Measurements from ENCODE around the gene POLN.

POLN gene

DNA sequence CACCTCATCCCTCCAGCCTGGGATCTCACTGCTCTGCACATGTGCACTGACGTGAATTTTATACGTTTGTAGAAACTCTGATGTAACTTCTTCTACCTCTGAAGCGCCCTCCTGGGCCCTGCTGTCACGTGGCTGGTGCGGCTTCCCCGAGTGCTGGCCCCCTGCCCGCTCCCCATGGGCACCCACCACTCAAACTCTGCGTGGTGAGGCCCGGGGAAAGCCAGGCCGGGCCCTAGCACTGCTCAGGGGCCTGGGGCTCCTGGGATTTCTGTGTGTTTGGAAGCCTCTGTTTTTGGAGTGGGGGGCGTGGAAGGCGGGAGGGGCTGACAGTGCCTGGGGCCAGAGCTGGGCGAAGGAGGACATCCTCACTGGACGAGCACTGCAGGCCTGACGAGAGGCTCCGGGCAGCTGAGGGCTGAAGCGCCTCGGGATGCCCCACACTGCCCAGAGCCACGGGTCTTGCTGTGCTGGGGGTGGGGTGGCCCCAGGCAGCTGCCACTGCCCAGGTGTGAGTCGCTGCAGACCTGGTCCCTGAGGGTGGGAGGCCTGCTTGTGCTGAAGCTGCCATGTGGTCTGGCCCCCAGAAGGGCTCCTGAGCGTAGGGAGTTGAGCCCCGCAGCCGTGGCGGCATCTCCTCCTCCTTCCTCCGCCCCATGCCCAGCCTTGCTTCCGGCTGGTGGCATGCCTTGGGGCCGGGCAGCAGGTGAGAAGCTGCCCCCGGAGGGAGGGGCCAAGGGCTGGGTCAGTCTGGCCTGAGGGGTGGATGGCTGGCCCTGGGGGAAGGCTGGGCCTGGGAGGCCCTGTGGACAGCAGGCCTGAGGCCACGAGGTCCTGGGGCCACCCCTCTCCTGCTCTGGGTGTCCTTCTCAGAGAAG is 175.1 kb downstream of the POLN start:
- DNase-seq, result no peak

DNA sequence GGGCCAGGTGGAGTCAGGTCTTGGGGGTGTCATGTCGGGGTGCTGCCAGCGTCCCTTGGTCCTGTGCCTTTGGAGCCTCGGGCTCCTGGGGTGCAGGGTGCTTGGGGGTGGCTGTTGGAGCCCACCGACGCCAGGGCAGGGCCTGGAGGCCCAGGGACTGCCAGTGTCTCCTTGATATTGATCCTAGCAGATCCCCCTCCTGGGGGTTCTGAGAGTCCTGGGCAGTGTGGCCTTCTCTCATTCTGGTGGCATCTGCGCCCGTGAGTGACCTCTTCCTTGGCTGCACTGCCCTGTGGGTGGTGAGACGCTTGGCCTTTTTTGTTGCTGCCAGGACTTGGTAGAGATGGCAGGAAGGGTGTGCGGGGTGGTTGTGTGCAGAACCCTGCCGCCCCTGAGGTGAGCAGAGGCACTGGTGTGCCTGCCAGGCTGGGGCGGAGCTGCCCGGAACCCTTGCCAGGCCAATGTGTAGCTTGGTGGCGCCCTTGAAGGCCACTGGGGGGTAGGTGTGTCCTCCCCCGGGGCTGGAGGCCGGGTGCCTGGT is 175.8 kb downstream of the POLN start:
- DNase-seq, result no peak

DNA sequence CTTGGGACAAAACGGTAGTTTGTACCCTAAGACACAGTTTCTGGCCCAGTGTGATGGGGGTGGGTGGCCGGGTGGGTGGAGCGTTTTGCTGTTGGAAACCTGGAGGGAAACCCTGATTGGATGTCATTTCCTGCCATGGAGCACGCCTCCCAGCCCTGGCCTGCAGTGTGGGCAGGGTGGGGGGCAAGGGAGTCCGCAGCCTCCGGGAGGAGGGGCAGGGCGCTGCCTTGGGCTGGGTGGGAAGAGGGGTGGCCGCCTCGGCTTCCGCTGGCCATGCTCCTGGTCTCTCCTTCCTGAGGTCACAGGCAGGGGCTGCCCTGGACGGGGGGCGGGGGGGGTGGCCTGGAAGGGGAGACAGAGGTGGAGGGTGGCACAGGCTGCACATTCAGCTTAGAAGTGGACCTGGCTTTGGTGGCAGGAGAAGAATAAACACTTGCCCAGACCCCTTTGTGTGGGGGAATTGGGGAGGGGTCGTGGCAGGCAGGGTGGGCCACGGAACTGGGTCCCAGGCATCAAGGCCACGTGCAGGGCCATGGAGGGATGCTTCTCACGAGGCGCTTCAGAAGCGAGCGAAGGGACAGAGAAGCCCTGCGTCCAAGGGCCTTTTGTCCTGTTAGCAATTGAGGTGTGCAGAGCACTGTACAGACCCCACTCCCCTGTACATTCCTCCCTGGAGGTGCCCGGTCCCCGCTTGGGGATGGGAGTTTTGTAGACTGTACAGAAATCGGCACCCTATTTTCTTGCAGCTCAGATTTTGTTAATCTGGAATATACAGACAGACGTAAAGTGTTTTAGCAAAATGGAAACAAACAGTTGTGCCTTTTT is 176.6 kb downstream of the POLN start:
- no peak for DNase-seq

DNA sequence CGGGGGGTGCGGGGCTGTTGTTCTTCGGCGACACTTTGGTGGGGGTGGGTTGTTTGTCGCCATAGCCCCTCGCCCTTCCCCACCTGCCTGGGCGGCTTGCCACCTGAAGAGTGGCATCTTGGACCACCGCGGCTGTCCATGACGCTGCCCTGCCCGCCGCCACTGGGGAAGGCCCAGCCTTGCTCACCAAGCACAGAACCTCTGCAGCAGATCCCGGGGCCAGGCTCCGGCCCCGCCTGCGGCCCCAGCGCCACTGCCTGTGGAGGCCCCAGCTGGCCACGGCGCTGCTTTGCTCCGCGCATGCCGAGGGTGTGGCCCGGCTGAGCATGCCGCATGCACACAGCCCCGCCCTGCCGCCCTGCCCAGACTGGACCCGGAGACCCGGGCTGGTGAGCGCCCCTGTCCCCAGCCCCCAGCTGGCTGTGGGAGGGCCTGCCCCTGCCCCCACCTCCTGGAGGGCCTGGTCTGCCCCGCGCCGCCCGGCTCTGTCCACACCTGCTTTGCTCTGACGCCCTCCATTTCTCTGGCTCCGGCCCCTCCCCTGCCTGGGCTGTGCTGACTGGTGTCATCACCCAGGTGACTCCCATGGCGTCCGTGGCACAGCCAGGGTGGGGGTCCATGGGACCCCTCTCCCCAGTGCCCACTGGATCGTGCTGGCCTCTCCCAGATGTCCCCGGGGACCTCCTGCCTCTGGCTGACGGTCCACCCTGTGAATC is 177.5 kb downstream of the POLN start:
- no peak for DNase-seq

DNA sequence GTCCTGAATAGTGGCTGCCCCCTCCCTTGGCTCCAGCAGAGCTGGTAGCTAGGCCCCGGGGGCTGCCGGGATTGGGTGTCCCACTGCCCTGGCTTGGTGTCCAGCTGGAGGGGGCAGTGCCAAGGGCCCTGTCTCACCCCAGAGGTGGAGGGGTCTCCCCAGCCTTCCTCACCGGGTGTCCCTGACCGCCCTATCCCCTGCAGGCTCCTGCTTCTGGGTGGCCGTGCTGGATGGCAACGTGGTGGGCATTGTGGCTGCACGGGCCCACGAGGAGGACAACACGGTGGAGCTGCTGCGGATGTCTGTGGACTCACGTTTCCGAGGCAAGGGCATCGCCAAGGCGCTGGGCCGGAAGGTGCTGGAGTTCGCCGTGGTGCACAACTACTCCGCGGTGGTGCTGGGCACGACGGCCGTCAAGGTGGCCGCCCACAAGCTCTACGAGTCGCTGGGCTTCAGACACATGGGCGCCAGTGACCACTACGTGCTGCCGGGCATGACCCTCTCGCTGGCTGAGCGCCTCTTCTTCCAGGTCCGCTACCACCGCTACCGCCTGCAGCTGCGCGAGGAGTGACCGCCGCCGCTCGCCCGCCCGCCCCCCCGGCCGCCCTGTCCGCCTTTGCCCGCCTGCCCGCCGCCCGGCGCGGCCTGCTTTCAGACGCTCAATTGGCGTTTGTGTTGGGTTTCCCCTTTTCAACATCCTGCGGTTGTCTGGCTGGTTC is 178.2 kb downstream of the POLN start:
- DNase-seq, result no peak

DNA sequence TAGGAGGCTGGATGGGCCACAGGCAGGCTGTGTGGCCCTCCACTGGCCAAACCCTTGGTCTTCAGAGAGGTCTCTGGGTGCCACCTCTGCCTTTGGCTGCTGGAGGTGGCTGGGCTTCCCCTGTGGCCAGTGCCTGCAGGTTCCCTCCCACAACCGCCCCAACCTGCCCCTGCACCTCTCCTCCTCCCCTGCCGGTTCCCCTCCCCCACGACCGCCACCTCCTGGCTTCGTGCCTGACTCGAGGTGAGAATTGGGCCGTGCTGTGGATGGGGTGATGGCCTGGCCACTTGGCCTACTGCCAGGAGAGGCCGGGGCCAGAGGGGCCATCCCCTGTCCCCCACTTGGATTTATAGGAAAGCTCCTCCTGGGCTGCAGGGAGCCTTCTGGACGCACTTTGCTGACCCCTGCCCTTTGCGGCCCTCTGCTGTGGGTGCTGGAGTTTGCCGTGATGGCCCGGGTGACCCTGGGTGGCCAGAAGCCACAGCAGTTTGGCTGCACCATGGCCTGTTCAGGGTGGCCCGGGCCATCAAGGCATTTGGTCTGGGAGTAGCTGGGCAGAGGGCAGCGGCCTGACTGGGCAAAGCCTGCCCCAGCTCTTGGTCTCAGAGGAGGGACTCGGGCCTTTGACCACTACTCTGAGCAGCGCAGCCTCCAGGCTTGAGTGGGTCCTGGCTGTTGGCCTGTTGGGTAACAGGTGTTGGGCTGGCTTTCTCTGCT is 179.0 kb downstream of the POLN start:
- DNase-seq, result no peak

DNA sequence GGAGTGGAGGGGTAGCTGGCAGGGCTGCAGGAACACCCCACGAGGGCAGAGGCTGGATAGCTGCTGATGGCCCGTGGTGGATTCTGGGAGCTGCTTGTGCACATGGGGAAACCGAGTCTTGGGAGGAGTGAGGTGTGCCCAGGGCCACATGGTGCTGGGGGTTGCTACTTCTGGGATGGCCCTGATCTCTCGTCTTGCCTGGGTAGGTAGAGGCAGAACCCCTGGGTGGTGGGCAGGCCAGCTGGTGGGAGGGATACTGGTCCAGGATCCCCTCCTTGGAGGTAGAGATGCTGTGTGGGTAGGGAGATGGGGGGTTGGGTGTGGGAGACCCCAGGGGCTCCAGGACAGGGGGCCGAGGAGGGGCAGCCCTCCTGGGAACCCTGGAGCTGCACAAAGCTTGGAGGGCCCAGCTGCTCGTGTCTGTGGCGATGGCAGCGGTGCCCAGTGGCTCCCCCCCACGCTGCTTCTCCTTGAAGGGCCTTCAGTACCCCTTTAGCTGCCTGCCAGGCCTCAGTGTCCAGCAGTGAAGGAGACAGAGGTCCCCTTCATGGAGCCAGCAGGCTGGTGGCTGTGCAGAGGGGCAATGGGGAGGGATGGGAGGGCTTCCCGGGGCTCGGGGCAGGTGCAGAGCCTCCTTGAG is 179.6 kb downstream of the POLN start:
- DNase-seq, result no peak

DNA sequence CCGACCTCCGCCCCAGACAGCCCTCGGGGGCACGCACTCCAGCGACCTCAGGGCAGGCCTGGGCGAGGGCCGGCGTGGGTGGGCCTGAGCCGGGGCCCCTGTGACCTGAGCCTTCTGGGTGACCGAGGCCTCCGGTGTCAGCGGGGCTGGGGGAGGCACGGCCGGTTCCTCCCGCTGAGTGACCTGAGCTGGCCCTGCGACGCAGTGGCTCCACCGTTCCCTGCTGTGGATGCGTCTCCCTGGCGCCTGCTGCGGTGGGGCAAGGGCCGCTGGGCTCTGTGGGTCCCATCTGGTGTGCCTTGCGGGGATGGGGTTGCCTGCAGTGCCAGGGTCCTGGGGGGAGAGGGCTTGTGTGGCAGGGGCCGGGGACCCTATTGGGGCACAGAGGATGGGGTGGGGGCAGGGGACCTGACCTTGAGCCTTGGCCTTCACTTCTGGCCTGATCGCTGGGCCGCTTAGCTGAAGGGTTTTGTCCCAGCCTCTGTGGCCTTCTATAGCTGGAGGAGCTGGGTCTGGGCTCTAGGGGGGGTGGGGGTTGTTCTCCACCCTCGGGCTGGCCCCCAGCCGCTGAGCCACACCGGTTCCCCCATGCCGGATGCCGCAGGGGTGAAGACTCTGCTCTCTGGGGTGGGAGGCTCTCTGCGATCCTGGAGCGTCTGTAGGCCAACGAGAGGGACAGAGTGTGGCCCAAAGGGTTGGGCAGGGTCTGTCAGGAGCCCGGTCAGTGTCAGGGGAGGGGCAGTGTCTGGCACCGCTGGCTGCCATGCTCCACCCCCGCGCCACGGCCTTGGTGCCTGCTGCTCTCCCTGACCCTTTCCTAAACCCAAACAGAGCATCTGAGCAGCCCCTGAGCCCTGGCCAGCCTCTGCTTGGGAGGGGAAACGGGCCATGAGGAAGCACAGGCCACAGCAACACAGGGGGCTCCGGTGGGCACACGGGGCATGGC is 180.5 kb downstream of the POLN start:
- DNase-seq, result no peak

DNA sequence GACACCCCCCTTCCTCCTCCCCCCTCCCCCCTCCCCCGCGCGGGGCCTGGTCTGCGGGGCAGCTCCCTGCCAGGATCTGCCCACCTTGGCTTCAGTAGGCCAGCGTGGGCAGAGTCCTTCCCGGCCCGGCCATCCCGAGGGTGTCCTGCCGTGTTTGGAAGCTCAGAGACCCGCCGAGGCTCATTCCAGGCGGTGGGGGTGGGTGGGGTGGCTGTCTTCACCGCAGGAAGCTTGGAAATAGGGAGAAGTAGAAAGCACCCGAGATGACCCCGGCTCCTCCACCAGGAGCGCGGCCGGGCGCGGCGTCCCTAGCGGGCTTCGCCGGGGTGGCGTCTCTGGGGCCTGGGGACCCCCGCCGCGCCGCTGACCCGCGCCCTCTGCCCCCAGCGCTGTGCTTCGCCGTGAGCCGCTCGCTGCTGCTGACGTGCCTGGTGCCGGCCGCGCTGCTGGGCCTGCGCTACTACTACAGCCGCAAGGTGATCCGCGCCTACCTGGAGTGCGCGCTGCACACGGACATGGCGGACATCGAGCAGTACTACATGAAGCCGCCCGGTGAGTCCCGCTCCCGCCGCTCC is 181.2 kb downstream of the POLN start:
- DNase-seq, result no peak

DNA sequence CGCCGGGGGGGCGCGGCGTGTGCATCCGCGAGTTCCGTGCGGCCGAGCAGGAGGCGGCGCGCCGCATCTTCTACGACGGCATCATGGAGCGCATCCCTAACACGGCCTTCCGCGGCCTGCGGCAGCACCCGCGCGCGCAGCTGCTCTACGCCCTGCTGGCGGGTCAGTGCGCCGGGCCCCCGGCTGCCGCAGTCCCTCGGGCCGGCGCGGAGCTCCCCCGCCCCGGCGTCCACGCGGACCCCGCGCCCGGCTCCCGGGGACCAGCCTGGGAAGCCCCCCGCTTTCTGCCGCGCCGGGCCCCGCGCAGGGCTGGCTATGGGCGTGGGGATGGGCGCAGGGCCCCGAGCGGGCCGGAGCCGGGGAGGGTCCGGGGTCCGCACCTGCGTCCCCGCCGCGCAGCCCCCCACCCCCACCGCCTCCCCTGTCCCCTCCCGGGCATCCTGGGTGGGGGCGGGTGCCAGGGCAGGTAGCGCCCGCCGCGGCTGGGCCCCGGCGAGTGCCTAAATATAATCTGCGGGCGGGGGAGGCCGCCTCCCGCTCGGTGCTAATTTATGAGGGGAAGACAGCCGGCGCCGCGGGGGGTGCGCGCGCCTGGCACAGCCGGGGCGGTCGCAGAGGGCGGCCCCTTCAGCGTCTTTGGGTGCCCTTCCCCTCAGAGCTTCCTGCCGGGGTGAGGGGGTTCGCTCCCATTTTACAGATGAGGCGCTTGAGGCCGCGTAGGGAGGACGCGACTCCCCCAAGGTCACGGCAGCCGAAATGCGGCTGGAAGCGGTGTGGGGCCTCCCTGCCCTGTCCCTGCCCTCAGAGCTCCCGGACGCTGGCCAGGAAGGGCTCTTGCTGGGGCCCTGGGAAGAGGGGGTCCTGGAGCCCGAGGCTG is 182.0 kb downstream of the POLN start:
- no peak for DNase-seq

DNA sequence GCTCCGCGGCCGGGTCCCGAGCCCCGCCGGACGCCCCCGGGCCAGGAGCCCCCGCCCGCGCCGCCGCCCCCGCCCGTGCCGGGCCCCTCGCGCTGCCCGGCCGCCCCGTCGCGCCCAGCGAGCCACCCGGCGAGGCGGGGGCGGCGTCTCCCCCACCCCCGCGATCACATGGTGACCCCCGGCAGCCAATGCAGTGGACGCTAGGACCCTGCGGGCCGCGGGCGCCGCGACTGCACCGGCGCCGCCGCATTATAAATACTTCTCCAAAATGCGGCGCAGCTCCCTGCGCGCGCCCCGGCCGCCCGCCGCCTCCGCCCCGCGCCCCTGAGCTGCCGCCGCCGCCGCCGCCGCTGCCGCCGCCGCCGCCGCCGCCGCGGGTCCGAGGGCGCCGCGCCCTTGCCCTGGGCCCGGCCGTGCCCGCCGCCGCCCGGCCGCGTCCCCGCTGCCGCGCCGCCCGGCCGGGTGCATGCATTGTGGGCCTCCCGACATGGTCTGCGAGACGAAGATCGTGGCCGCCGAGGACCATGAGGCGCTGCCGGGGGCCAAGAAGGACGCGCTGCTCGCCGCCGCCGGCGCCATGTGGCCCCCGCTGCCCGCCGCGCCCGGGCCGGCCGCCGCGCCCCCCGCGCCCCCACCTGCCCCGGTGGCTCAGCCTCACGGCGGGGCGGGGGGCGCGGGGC is 182.7 kb downstream of the POLN start, which contains the start of gene NAT8L:
Gene NAT8L (plus strand): TSS at position 282 of the 680 bp plus-strand sequence. CDS start 185 bp downstream, at position 467.
- no peak for DNase-seq

DNA sequence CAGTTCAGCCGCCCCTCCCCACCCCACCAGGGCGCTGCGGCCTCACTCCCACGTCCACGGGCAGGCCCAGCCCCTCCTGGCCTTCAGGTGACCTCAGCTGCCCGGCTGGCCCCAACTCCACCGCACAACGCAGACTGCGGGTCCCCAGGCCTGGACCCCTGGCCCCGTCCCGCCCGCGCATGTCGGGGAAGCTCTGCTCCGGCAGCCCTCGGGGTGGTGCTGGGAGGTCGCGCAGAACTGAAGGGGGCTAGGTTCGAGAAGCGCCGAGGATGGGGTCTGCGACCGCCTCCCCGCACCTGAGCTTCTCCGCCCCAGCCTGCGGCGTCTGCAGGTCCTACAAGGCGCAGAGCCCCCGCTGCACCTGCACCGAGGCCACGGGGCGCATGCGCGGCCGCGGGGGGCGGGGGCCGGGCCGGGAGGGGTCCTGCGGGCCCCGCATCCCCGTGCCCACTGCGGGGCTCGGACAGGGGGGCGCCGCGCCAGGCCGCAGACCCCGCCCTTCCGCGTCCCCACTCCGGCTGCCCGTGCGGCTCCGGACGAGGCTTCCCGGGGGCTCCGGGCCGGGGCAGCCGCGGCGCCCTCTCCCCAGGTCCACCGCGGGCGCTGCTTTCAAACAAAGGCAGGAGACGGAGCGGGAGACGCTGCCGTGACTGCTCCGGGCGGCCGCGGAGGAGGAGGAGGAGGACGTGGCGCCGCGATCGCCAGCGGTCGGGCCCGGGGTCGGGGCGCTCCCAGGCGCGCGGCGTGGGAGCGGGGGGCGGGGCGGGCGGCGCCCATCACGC is 183.5 kb downstream of the POLN start:
- peak; percentile 40 for DNase-seq

DNA sequence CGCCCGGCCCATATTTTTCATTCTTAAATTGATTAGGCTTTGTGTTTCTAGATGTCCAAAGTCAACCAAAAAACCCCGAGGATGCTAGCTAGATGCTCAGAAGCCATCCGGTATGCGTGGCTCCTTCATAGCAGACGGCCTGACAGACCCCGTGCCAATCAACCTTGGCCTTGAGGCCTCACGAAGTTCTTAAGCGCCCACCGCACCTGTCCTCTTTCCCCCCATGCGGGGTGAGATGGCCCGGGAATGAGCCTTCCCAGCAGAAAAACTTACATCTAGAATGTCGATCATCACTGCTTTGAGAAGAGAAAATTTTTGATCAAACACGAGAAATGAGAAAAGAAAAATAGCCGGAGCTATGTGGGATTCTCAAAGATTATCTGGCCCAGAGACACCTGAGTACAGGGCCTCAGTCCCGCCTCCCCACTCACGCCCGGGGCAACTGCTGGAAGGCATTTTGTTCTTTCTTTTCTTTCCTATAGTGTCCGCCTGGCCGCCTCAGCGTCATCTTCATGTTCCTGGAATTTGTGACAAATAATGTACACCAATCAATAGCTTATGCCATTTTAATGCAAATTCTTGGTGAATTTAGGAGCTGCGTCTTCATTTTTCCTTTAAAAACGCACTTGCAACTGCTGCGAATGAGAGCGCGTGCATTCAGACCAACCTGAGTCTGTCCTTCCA is 184.4 kb downstream of the POLN start:
- no peak for DNase-seq

DNA sequence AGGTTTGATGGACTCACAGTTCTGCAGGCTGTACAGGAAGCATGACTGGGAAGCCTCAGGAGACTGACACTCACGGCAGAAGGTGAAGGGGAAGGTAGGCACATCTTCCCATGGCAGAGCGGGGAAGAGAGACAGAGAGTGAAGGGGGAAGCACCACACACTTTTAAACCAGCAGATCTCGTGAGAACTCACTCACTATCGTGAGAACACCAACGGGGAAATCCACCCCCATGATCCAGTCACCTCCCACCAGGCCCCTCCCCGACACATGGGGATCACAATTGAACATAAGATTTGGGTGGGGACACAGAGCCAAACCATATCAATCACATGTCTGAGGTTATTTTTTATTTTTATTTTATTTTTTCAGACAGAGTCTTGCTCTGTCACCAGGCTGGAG is 187.7 kb downstream of the POLN start:
- no peak for DNase-seq

DNA sequence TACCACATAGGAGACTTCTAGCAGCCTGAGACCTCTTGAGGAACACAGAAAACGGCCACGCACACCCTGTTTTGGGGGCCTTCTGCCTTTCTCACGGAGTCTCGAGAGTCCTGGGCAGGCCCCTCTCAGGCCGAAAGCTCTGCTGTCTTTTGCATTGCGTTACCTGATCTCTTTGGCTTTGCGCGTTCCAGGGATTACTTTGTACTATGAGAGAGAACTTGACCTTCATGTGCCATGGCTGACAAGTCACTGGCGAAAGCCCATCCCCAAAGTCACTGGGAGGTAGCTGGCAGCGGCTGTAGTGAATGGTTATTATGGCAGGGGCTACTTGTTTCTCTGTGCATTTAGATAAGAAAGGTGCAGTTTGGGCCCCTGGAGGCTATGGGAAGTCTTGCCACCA is 190.8 kb downstream of the POLN start:
- peak; percentile 8 for DNase-seq

DNA sequence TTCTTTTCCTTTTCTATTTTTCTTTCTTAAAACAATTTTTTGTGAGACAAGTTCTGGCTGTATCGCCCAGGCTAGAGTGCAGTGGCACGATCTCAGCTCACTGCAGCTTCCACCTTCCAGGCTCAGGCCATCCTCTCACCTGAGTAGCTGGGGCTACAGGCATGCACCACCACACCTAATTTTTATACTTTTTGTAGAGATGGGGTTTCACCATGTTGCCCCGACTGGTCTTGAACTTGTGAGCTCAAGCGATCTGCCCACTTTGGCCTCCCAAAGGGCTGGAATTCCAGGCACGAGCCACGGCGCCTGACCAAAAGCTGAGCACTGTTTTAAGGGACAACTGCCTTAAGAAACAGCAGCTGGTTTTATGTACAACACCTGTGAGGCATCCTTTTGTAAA is 192.1 kb downstream of the POLN start:
- peak; percentile 4 for DNase-seq

All from activated T-cell treated with anti-CD3 and anti-CD28 coated beads, Interleukin-2, amount 50 U/mL, for 1 hour (primary cell).